H9 (cell line): Measurements from ENCODE around the gene ZNF530. TPM values are rescaled to one million over a fixed set of nuclear protein-coding genes. Genes with fewer than 3 reads are reported as not detected.
A peak's percentile ranks its signal among the peaks of the same experiment; 100 is the strongest.

Experiments used
- DNase-seq: peaks from one replicate; pipeline ENCODE4 v3.0.0-alpha.2; 2017
- H2AFZ ChIP-seq: one replicate; pipeline ENCODE4 v1.6.1; 2013; ENCODE audit warnings: mild to moderate bottlenecking, low read length, control low read depth, moderate library complexity
- H2AK5ac ChIP-seq: 2 replicates; pipeline ENCODE4 v1.6.1; 2013; ENCODE audit warnings: low read length, control low read depth, mixed read lengths; ENCODE audit not compliant: insufficient read length
- H2BK120ac ChIP-seq: one replicate; pipeline ENCODE4 v1.6.1; 2013; ENCODE audit warnings: low read depth, mild to moderate bottlenecking, low read length, control low read depth, inconsistent platforms; ENCODE audit not compliant: poor library complexity, severe bottlenecking
- H2BK12ac ChIP-seq: 2 replicates; pipeline ENCODE4 v1.6.1; 2013; ENCODE audit warnings: low read length, control low read depth, mixed read lengths, low read depth; ENCODE audit not compliant: insufficient read length
- H2BK15ac ChIP-seq: 2 replicates; pipeline ENCODE4 v1.6.1; 2013; ENCODE audit warnings: low read depth, low read length, control low read depth
- H2BK20ac ChIP-seq: one replicate; pipeline ENCODE4 v1.6.1; 2013; ENCODE audit warnings: low read depth, mild to moderate bottlenecking, low read length, control low read depth, inconsistent platforms; ENCODE audit not compliant: poor library complexity, severe bottlenecking
- H2BK5ac ChIP-seq: 2 replicates; pipeline ENCODE4 v1.6.1; 2013; ENCODE audit warnings: low read length, control low read depth, mixed read lengths; ENCODE audit not compliant: insufficient read length
- H3K14ac ChIP-seq: 2 replicates; pipeline ENCODE4 v1.6.1; 2013; ENCODE audit warnings: low read length, control low read depth; ENCODE audit not compliant: insufficient read depth
- H3K18ac ChIP-seq: 2 replicates; pipeline ENCODE4 v1.6.1; 2013; ENCODE audit warnings: low read depth, mild to moderate bottlenecking, mixed read lengths, low read length, control low read depth; ENCODE audit not compliant: insufficient read length
- H3K23ac ChIP-seq: 2 replicates; pipeline ENCODE4 v1.6.1; 2013; ENCODE audit warnings: low read length, control low read depth, mixed read lengths, low read depth; ENCODE audit not compliant: insufficient read length
- H3K23me2 ChIP-seq: 2 replicates; pipeline ENCODE4 v1.6.1; 2013; ENCODE audit warnings: low read depth, mild to moderate bottlenecking, mixed read lengths, low read length, control low read depth; ENCODE audit not compliant: insufficient read length, poor library complexity, severe bottlenecking
- H3K27ac ChIP-seq: 2 replicates; pipeline ENCODE4 v1.5.1; 2013; ENCODE audit warnings: low read length, control low read depth, mixed read lengths, low read depth; ENCODE audit not compliant: insufficient read length
- H3K27me3 ChIP-seq: 2 replicates; pipeline ENCODE4 v1.6.1; 2013; ENCODE audit warnings: low read length, control low read depth, inconsistent platforms; ENCODE audit not compliant: insufficient read depth
- H3K4ac ChIP-seq: 2 replicates; pipeline ENCODE4 v1.6.1; 2013; ENCODE audit warnings: low read depth, mild to moderate bottlenecking, control low read depth, inconsistent platforms, low read length, moderate library complexity
- H3K4me1 ChIP-seq: 2 replicates; pipeline ENCODE4 v1.6.1; 2013; ENCODE audit warnings: low read length, control low read depth, inconsistent platforms; ENCODE audit not compliant: insufficient read depth
- H3K4me2 ChIP-seq: 2 replicates; pipeline ENCODE4 v1.6.1; 2013; ENCODE audit warnings: low read length, control low read depth, mixed read lengths; ENCODE audit not compliant: insufficient read length, insufficient read depth
- H3K56ac ChIP-seq: 2 replicates; pipeline ENCODE4 v1.6.1; 2013; ENCODE audit warnings: low read depth, mild to moderate bottlenecking, mixed read lengths, low read length, control low read depth; ENCODE audit not compliant: insufficient read length
- H3K79me1 ChIP-seq: 2 replicates; pipeline ENCODE4 v1.6.1; 2013; ENCODE audit warnings: low read depth, mild to moderate bottlenecking, moderate library complexity, low read length, control low read depth, inconsistent platforms; ENCODE audit not compliant: insufficient read depth, poor library complexity, severe bottlenecking
- H3K79me2 ChIP-seq: 2 replicates; pipeline ENCODE4 v1.6.1; 2013; ENCODE audit warnings: low read length, control low read depth, inconsistent platforms; ENCODE audit not compliant: insufficient read depth
- H3K9ac ChIP-seq: 2 replicates; pipeline ENCODE4 v1.6.1; 2013; ENCODE audit warnings: low read length, control low read depth, mixed read lengths; ENCODE audit not compliant: insufficient read length; ENCODE audit errors: extremely low read depth
- H3K9me3 ChIP-seq: one replicate; pipeline ENCODE4 v1.6.1; 2013; ENCODE audit warnings: low read depth, low read length, inconsistent platforms; ENCODE audit not compliant: control insufficient read depth
- H3T11ph ChIP-seq: one replicate; pipeline ENCODE4 v1.6.1; 2013; ENCODE audit warnings: mild to moderate bottlenecking, low read length, control low read depth, inconsistent platforms
- H4K20me1 ChIP-seq: one replicate; pipeline ENCODE4 v1.6.1; 2013; ENCODE audit not compliant: control insufficient read depth, insufficient read length, insufficient read depth
- H4K5ac ChIP-seq: 2 replicates; pipeline ENCODE4 v1.6.1; 2013; ENCODE audit warnings: low read depth, mild to moderate bottlenecking, mixed read lengths, low read length, control low read depth; ENCODE audit not compliant: insufficient read length
- H4K8ac ChIP-seq: replicated peaks from 2 replicates; pipeline ENCODE4 v1.6.1; 2013; ENCODE audit warnings: low read length, control low read depth, mixed read lengths, low read depth; ENCODE audit not compliant: insufficient read length
- H4K91ac ChIP-seq: 2 replicates; pipeline ENCODE4 v1.6.1; 2013; ENCODE audit warnings: low read depth, mild to moderate bottlenecking, moderate library complexity, mixed read lengths, low read length, control low read depth; ENCODE audit not compliant: insufficient read length
- H3K27ac Mint-ChIP-seq, 3 experiments: 2 replicates in 2 of 3; 3 replicates in 1 of 3; pipeline ENCODE4 v1.8.0; 2020 to 2021; ENCODE audit warnings: mixed read lengths in 3 of 3, mild to moderate bottlenecking in 1 of 3, moderate library complexity in 1 of 3
- H3K27me3 Mint-ChIP-seq: 2 replicates; pipeline ENCODE4 v1.8.0; 2021; ENCODE audit warnings: low read depth, mild to moderate bottlenecking, moderate library complexity, mixed read lengths
- H3K36me3 Mint-ChIP-seq, 3 experiments: 2 replicates in 2 of 3; 3 replicates in 1 of 3; pipeline ENCODE4 v1.8.0; 2020 to 2021; ENCODE audit warnings: low read depth in 3 of 3, mixed read lengths in 3 of 3; ENCODE audit not compliant: insufficient read depth in 1 of 3
- H3K4me1 Mint-ChIP-seq, 2 experiments: 2 replicates each; pipeline ENCODE4 v1.8.0; 2020; ENCODE audit warnings: mixed read lengths in 2 of 2
- H3K4me3 Mint-ChIP-seq, 2 experiments: 2 replicates in 1 of 2; 3 replicates in 1 of 2; pipeline ENCODE4 v1.8.0; 2020 to 2021; ENCODE audit warnings: mild to moderate bottlenecking in 2 of 2, mixed read lengths in 2 of 2, moderate library complexity in 1 of 2
- H3K9me3 Mint-ChIP-seq, 2 experiments: 2 replicates in 1 of 2; 3 replicates in 1 of 2; pipeline ENCODE4 v1.8.0; 2020; ENCODE audit warnings: mild to moderate bottlenecking in 2 of 2, mixed read lengths in 2 of 2, moderate library complexity in 1 of 2
- CTCF ChIP-seq: fragments of 200-600 bp; sonication (generic); conservative IDR thresholded peaks from 3 replicates; pipeline ENCODE4 v1.8.0; 2021; ENCODE audit warnings: antibody characterized with exemption, mild to moderate bottlenecking
- WGBS: extraction: QIAGEN DNeasy Blood & Tissue Kit; methylation state at CpG from one replicate; pipeline ENCODE4 v1.1.7; 2013; ENCODE audit warnings: missing lambda C conversion rate, low lambda C conversion rate, mixed read lengths; ENCODE audit not compliant: insufficient read length; ENCODE audit errors: extremely low coverage; 5-methylcytosine and 5-hydroxymethylcytosine counted together
- long read RNA-seq: library from polyadenylated mRNA; unstranded; transcript quantifications from one replicate; pipeline ENCODE4 v2.0.0, GENCODE V29; 2020
- total RNA-seq: library from RNA; stranded (reverse); gene quantifications from 2 replicates; pipeline ENCODE4 v1.2.1, GENCODE V29; 2021

The ZNF530 gene
- 7.9 and 9.3 TPM in 2 replicates for total RNA-seq
- long read RNA-seq, transcript ZNF530-202 (4 exons, 469 nt): major isoform, 17 of 26 reads
- long read RNA-seq, partial matches to known transcripts: 0 of 26 reads
- long read RNA-seq, other reads (novel, unspliced or antisense): 8 of 26 reads

- WGBS: no CpG with 5 or more reads among the region's 53 CpGs
- Mint-ChIP-seq H3K27ac (no peak within 1 kb of the TSS), H3K4me3 (peak within 1 kb of the TSS; percentile 85 to 90), H3K9me3 (peaks cover 4 to 33% of the 10 kb centered on the region in 2 experiments; a peak in 4 of 5 replicates), H3K4me1 (peaks cover 4 to 10% of the 10 kb centered on the region in 2 experiments), H3K36me3 (peaks cover 21 to 34% (median 31%) of the 10 kb centered on the region in 3 experiments), H3K27me3 (peaks cover 4% of the 10 kb centered on the region)
- Histone ChIP-seq H3K27ac (no peak within 1 kb of the TSS), H3K79me1 (peaks cover 6% of the 10 kb centered on the region), H3K18ac (no peak within 1 kb of the TSS), H4K91ac (no peak within 1 kb of the TSS), H3K4ac (no peak within 1 kb of the TSS), H4K8ac (no peak within 1 kb of the TSS), H3K56ac (no peak within 1 kb of the TSS), H3K23ac (no peak within 1 kb of the TSS), H2BK20ac (no peak within 1 kb of the TSS), H3K79me2 (no peaks in the 10 kb centered on the region), H3T11ph (no peak within 1 kb of the TSS), H2AFZ (peak within 1 kb of the TSS; percentile 74), H2BK5ac (no peak within 1 kb of the TSS), H2BK120ac (no peak within 1 kb of the TSS), H2BK15ac (no peak within 1 kb of the TSS), H3K14ac (no peak within 1 kb of the TSS; the same call in 1 of the 2 replicates), H3K9me3 (no peaks in the 10 kb centered on the region), H3K4me1 (no peaks in the 10 kb centered on the region), H3K4me2 (peak within 1 kb of the TSS; percentile 71), H3K23me2 (peaks cover 10% of the 10 kb centered on the region), H2AK5ac (no peak within 1 kb of the TSS), H3K9ac (peak within 1 kb of the TSS; percentile 60), H4K5ac (no peak within 1 kb of the TSS), H4K20me1 (no peaks in the 10 kb centered on the region), H3K27me3 (no peaks in the 10 kb centered on the region), H2BK12ac (no peak within 1 kb of the TSS)
- DNase-seq: peak; percentile 94
- TF ChIP-seq CTCF: no peak
Observed at GRCh38 chr19:57599761-57600383, at the start of gene ZNF530. Gene ZNF530, plus strand, starts transcription at chr19:57599885. Its CDS starts 4,461 bp downstream, at chr19:57604346.
